ENCODE results near the gene RANBP3.
A peak's percentile ranks its signal among the peaks of the same experiment; 100 is the strongest.

- no peak for TF ChIP-seq EZH2 (IDR thresholded peaks at IDR 0.05; ENCODE audit: borderline replicate concordance, low read length)
- TF ChIP-seq CTCF (conservative IDR thresholded peaks at IDR 0.05 in 1 of 2, IDR thresholded peaks at IDR 0.05 in 1 of 2; ENCODE audit: extremely low read depth in 1 of 2, insufficient read depth in 1 of 2, low read depth in 1 of 2, low read length in 2 of 2): peak in 1 of 2 donors; percentile 12
Measured at GRCh38 chr19:5997371-5997770, 19.4 kb upstream of the RANBP3 start.
